ENCODE results near the gene RC3H1.
A peak's percentile ranks its signal among the peaks of the same experiment; 100 is the strongest.
"Not testable (repeated sequence)": the region's sequence is repeated elsewhere in the genome, so short reads cannot be mapped to it uniquely, and the experiment has no call there.

Gene RC3H1

DNA sequence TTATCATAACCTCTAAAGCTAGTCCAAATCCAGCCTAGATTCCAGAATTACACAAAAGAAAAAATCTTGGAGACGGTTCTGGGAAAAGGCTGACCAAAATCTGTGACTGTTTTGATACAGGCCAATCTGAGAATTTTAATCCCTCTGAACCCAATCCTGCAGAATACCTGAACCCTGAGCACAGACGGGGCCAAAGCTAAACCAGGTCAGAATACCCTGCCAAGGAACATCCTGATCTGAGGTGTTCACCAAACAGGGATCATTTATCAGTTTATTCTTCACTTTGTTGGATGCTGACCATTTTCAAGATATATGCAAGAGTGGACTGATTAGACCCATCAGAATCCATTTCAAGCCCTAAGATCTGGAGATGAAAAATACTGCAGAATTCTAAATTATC lies 3.6 kb downstream of the RC3H1 start:
- DNase-seq = no peak

GRCh38 chr1:174017231-174017970 lies 4.8 kb downstream of the RC3H1 start:
- DNase-seq = no peak

DNA sequence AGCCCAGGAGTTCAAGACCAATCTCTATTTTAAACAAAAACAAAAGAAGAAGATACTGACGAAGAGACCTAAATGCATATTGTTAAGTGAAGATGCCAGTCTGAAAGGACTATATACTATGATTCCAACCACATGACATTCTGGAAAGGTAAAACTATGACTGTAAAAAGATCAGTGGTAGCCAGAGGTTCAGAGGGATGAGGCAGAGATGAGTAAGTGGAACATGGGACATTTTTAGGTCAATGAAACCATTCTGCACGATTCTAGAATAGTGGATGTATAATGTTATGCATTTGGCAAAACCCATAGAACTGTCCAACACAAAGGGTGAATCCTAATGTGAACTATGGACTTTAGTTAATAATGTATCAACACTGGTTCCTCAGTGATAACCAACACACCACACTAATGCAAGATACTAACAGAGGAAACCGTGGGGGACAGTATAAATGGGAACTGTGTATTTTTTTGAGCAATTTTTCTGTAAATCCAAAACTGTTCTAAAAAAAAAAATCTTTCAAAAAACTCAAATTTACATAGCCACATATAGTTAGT lies 8.2 kb downstream of the RC3H1 start:
- no peak for DNase-seq

DNA sequence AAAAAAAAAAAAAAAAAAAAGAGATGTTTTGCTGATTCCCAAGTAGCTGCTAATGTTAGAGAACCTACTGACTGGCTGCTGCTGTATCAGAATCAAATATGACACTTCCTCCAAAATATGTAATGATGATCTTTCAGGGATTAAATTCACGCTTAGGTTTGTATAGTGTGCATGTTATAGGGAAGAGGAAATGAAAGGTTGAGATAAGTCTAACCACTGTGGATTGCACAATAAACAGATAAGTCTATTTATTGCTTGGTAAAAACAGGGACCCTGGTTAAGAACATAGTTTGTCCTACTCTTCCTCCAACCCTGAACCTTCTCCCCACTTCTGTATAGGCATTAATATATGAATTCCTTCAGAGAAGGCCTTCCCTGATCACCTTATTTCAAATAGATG lies 13.2 kb downstream of the RC3H1 start:
- peak; percentile 84 for DNase-seq

- peak; percentile 19 for DNase-seq
Measured at GRCh38 chr1:174008269-174008668, 13.9 kb downstream of the RC3H1 start.

DNA sequence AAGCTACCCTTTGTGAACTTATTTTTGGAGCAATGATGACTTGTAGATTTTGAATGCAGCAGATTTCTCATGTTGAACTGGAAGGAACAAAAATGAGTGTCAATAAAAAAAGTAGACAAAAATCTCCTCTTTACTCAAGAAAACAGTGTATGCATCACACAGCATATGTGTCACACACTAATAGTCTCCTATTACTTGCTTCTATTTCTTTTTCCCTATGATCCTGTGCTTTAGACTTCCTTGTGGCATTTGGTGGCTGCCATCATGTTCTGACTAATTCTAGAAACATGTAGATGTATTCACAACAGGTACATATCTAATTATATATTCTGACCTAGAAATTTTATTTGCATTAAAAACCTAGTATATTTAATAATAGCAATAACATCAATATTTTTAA lies 14.3 kb downstream of the RC3H1 start:
- no peak for DNase-seq

DNA sequence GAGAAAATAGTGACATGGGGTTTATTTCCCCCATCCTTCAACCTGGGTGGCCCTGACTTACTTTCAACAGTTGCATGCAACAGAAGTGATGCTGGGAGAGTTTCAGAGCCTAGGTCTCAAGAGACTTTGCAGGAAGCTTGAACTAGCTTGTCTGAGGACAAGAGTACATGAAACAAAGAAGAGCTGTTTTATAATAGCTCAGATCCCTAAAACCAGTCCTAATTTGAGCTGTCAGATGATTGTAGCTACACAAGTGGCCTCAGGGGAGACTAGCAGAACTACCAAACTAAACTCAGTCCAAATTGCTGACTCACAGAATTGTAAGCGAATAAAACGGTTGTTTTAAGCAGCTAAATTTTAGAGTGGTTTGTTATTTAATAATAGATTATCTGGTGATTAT lies 17.1 kb downstream of the RC3H1 start:
- no peak for DNase-seq

- DNase-seq = no peak
Measured at GRCh38 chr1:174003867-174004266, 18.3 kb downstream of the RC3H1 start.

- no peak for DNase-seq
Measured at GRCh38 chr1:174001573-174001972, 20.6 kb downstream of the RC3H1 start.

GRCh38 chr1:174000371-174000770 lies 21.8 kb downstream of the RC3H1 start:
- no peak for DNase-seq

- DNase-seq = no peak
Measured at GRCh38 chr1:173997791-173998190, 24.4 kb downstream of the RC3H1 start.

DNA sequence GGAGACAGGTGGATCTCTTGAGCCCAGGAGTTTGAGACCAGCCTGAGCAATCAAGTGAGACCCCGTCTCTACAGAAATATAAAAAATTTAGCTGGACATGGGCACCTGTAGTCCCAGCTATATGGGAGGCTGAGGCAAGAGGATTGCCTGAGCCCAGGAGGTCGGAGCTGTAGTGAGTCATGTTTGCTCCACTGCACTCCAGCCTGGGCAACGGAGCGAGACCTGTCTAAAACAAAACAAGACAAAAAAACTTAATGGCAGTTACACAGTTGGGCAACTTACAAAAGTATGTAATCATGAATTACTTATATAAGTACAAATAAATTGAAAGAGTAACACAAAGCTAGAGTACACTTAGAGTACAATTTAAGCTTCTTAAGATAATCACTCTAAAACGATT lies 25.2 kb downstream of the RC3H1 start:
- no peak for DNase-seq

DNA sequence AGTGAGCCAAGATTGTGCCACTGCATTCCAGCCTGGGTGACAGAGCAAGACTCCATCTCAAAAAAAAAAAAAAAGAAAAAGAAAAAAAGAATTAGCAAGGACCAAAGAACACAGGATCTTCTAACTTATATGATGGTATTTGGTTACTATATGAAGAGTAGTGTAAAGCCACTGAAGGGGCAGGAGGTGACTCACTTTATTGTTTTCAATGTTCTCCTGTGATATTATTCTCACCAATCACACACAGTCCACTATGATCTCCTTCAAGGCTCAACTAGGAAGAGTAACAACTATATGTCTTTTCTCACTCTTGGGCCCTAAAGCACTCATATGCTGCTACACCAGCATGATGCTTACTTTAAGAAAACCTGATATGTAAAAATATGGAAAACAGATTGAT lies 26.7 kb downstream of the RC3H1 start:
- no peak for DNase-seq

- not testable (repeated sequence) for DNase-seq
Measured at GRCh38 chr1:173993948-173994347, 28.2 kb downstream of the RC3H1 start.

GRCh38 chr1:173988068-173988467 lies 34.1 kb downstream of the RC3H1 start:
- no peak for DNase-seq

- no peak for DNase-seq
Measured at GRCh38 chr1:173986951-173987350, 35.2 kb downstream of the RC3H1 start.

DNA sequence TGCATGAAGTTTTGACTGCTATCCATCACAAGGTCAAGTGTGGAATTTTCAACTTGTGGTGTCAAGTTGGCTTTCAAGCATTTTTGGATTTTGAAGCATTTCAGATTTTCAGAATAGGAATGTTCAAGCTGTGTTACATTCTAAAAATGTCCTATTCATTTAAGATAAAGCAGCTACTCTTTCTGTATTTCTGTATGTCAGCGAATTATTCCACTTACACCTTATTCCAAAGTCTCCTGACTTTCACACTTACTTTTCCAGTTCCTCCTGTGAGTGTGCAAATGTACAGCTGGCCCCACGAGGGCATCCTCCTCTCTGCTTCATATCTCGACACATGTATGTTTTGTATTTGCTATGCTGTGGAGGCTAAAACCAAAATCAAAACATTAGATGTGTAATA lies 51.9 kb downstream of the RC3H1 start:
- no peak for DNase-seq

DNA sequence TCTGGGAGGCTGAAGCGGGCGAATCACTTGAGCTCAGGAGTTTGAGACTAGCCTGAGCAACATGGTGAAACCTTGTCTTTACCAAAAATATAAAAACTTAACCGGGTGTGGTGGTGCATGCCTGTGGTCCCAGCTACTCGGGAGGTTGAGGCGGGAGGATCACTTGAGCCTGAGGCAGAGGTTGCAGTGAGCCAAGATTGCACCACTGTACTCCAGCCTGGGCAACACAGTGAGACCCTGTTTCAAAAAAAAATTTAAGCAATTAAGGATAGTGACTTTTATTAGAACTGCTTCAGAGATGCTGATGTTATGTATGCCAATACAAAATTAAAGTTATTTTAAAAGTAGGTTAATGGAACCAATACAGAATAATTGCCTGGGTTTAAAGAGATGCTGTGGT lies 56.3 kb downstream of the RC3H1 start:
- DNase-seq = not testable (repeated sequence)

DNA sequence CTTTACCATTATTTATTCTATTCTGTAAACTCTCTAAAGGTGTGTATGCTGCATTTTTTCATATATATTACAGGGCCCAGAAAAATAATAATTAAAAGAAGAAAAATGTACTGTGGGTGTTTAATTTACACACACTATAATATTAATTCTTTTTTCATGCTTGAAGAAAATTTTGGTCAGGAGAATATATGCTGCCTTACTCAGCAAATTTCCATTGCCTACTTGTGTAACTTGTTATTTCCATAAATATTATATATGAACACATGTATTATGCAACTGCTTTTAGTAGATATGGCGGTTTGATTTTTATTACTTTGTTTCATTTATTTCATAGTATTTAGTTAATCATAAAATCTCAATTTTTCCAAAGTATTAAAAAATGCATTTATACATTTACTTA lies 58.7 kb downstream of the RC3H1 start:
- no peak for DNase-seq

- peak; percentile 36 for DNase-seq
Measured at GRCh38 chr1:173960625-173961024, 61.5 kb downstream of the RC3H1 start.

- no peak for DNase-seq
Measured at GRCh38 chr1:173954179-173954578, 68.0 kb downstream of the RC3H1 start.

GRCh38 chr1:173948594-173948993 lies 73.6 kb downstream of the RC3H1 start:
- DNase-seq = no peak

DNA sequence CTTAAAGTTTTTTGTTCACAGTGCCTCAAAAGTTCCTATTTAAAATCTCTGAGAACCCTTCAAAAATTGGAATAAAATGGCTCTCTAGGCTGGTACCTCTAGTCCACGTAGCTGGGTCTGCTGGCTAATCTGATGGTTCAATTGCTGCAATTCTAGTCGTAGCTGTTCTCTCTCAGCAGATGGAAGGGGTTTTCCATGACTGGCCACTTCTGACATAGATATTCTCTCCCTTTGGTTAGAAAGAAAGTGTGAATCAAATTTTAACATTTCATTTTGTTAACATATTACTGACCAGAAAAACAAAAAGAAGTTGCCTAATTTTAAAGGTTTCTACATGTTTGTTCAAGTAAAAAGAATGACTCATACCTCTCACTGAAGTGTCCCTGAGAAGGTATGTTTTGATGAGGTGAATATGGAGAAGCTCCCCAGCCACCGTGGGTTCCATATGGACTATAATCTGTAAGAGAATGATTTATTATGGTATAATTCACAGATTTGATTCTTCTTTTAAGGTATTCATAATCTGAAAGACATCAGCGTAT lies 75.7 kb downstream of the RC3H1 start:
- no peak for DNase-seq

DNA sequence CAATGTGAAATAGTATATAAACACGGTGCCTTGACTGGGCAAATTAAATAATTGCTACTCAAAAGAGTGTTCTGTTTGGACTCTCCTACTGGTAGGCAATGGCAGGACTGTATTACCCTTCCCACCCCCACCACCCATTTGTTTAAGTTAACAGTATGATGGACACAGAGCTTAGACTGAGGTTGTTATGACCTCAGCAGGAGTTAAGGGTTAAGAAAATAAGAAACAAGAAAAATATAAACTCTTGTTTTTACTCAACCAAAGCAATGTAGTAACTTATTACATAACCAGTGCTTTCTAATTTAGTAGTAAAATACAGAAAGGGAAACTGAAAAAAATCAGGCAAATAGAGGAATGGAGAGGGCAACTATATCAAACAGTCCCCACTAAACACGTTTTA lies 85.1 kb downstream of the RC3H1 start:
- no peak for DNase-seq

GRCh38 chr1:173934440-173934839 lies 87.7 kb downstream of the RC3H1 start:
- no peak for DNase-seq
